ENCODE results near the gene KIAA0825.
"Not testable (repeated sequence)": the region's sequence is repeated elsewhere in the genome, so short reads cannot be mapped to it uniquely, and the experiment has no call there.

Gene KIAA0825

DNA sequence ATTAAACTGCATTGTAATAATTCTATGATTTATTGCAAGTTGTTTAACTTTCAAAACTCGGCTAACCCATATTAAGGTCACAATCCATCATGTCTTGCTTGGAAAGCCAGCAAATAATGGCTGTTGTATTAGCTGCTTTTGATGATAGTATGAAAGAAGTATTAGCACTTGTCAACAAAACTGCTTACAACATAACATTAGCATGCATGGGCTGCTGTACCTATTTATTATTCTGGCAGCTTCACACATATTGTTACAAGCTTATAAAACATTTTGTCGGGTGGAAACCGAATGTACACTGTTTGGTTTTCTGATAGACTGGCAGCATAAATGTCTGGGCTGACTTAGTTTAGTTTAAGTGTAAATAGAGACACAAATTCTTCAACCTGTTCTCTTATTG, 378.3 kb downstream of the KIAA0825 start:
- DNase-seq, result no peak

GRCh38 chr5:94239266-94239665, 379.1 kb downstream of the KIAA0825 start:
- no peak for DNase-seq

GRCh38 chr5:94234987-94235386, 383.4 kb downstream of the KIAA0825 start:
- no peak for DNase-seq

DNA sequence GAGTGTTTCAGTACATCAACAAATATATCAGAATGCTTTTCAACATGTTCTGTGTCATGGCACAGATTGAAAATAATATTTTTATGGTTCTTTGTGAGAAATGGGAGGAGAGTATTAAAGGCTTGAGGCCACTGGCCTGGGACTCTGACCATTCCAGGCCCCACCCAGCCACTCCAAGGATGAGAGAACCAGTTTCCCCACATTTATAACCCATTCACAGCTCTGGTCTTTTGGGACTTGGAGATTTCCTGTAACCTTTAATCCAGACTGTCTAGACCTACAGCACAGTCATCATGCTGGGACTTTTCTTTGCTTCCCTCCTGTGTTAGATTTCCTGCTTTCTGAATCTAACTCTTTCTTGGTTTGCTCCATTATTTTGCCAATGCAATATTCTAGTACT, 389.6 kb downstream of the KIAA0825 start:
- DNase-seq, result no peak

- no peak for DNase-seq
These were observed 395.2 kb downstream of the KIAA0825 start for GRCh38 chr5:94223235-94223634.

GRCh38 chr5:94218374-94218773, 400.0 kb downstream of the KIAA0825 start:
- DNase-seq, result no peak

DNA sequence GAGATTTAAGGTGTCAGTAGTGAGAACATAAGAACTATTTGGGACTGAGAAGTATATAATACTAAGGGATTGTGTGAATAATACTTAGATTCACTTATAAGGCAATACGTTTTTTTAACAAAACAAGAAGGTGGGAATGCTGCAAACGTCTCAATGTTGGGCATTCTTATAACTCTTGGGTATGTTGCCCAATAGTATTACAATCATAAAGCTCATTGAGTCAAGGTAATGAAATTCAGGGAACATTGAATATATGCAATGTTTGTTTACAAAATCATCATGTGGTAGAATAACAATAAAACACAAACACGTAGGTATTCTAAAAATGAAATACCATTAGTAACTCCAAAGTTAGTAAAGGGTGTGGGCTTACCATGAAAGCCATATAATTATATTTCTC, 400.7 kb downstream of the KIAA0825 start:
- no peak for DNase-seq

DNA sequence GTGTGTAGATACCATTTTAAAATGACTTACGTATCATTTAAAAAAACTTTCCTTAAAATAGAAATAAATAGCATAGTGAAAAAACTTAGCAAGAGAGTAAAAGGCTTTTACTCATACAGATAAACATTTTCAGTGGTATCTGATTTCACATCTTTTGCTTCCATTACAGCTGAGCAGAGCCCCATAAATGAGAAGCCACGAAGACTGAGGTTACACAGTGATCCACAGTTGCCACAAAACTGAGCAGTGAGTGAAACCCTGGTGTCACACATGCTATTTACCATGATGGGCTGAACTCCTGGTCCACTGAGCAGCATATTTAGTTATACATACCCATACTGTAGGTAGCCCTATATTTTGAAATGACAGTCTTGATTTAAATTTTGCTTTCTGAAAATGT, 401.2 kb downstream of the KIAA0825 start:
- DNase-seq, result no peak

GRCh38 chr5:94212476-94212875, 405.9 kb downstream of the KIAA0825 start:
- DNase-seq, result no peak

DNA sequence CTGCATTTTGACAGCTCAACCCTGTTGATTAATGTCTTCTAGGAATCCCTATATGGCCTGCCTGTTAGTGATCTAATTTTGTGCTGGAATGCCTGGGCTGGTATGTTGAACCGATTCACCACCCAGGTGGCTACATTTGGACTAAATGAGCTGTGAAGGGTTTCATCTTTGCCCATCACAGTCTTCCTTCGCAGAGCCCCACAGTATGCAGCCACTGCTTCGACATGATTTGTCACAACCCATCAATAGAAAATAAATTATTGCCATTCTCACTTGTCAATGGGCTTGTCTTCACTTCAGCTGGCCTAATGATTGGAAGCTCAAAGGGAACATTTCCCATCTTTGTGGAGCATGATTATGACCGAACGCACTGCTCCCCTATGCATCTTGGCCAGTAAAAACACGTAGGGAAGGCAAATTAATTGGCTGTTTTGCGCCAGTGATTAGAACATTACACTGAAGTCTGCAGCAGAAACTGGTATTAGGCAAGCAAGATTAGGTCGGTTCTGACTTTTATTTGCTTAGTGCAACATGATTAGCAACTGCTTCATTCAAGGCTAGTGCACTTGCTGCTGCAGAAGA, 408.5 kb downstream of the KIAA0825 start:
- no peak for DNase-seq

GRCh38 chr5:94209272-94209671, 409.1 kb downstream of the KIAA0825 start:
- DNase-seq, result no peak

- no peak for DNase-seq
These were observed 418.8 kb downstream of the KIAA0825 start for GRCh38 chr5:94199566-94199965.

GRCh38 chr5:94197970-94198369, 420.4 kb downstream of the KIAA0825 start:
- no peak for DNase-seq

GRCh38 chr5:94196953-94197352, 421.5 kb downstream of the KIAA0825 start:
- DNase-seq, result no peak

- DNase-seq, result no peak
These were observed 425.6 kb downstream of the KIAA0825 start for GRCh38 chr5:94192658-94193391.

- no peak for DNase-seq
These were observed 426.8 kb downstream of the KIAA0825 start for GRCh38 chr5:94191604-94192003.

DNA sequence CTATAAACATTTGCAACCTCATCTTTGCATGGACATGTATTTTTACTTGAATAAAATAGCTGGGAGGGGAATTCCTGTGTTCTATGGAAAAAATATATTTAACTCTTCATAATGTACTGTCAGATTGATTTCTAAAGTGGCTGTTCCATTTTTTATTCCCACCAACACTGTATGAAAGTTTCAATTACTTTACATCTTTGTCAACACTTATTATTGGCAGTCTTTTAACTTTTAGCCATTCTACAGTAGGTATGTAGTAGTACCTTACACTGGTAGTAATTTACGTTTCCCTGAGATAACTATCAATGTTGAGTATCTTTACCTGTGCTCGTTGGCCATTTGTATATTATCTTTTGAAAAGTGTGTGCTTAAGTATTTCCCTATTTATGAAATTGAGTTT, 429.7 kb downstream of the KIAA0825 start:
- DNase-seq, result no peak

- DNase-seq, result no peak
These were observed 433.5 kb downstream of the KIAA0825 start for GRCh38 chr5:94184870-94185269.

GRCh38 chr5:94181895-94182294, 436.5 kb downstream of the KIAA0825 start:
- no peak for DNase-seq

GRCh38 chr5:94180761-94181160, 437.6 kb downstream of the KIAA0825 start:
- no peak for DNase-seq

- no peak for DNase-seq
These were observed 442.5 kb downstream of the KIAA0825 start for GRCh38 chr5:94175912-94176311.

DNA sequence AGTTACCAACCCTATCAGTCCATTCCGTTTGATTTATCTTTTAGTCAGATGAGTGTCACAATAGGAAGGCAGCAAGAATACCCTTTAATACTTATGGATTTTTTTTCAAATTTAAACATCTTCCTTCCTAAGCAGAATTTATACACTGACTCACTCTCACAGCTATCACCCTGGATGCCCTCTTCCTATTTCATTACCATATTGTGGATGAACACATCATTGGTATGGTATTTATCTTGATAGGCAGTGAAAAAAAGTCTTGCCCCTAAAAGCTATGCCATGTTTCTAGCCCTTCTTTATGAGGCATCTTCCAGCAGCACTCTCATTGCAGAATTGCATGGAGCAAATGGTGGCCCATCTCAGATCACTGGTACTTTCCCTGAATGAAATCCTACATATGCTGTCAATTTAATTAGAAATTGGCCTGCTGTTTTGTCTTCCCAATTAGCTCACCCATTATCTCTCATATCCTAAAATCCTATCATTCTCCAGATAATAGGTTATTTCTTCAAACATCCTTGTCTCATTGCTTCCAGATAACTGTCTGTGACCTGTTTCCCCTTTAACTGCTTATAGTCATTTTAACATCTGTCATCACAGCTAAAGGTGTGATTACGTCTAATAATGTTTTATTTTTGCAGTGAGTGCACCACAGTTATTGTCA, 443.5 kb downstream of the KIAA0825 start:
- DNase-seq, result no peak

GRCh38 chr5:94173100-94173499, 445.3 kb downstream of the KIAA0825 start:
- DNase-seq, result no peak

GRCh38 chr5:94171070-94171469, 447.3 kb downstream of the KIAA0825 start:
- not testable (repeated sequence) for DNase-seq

All from DMS79 treated with DMSO at 0.1 percent for 48 hours (cell line).